Activated CD4-positive, CD25-positive, alpha-beta regulatory T cell treated with anti-CD3 and anti-CD28 coated beads, Interleukin-2, amount 50 U/mL, for 16 hours (primary cell): Measurements from ENCODE around the gene CTDSPL.
"Not testable (repeated sequence)": the region's sequence is repeated elsewhere in the genome, so short reads cannot be mapped to it uniquely, and the experiment has no call there.

ENCODE experiments used
- DNase-seq: peaks from one replicate; pipeline ENCODE4 v3.0.0-alpha.2; 2020; ENCODE audit warnings: low read depth, low spot score

Gene CTDSPL, protein sequence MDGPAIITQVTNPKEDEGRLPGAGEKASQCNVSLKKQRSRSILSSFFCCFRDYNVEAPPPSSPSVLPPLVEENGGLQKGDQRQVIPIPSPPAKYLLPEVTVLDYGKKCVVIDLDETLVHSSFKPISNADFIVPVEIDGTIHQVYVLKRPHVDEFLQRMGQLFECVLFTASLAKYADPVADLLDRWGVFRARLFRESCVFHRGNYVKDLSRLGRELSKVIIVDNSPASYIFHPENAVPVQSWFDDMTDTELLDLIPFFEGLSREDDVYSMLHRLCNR

DNA sequence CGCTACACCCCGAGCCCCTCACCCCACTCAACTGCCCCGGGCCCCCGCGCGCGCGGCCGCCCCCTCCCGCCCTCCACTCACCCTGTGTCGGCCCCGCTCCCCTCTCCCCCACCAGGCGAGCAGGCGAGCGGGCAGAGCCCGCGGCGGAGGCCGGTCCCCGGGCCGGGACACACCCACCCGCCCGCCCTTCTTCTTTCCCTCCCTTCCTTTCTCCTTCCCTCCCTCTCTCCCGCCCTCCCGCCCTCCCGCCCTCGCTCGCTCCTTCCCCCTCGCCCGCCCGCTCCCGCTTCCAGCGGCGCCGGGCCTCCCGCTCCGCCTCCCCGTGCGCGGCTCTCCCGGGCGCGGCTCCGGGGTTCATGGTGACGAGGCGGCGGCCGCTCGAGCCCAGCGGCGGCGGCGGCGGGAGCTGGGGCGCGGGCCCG lies at the start of gene CTDSPL:
Gene CTDSPL (plus strand): TSS at position 261 of the 422 bp plus-strand sequence. CDS start 320 bp downstream, outside the sequence.
- no peak for DNase-seq

DNA sequence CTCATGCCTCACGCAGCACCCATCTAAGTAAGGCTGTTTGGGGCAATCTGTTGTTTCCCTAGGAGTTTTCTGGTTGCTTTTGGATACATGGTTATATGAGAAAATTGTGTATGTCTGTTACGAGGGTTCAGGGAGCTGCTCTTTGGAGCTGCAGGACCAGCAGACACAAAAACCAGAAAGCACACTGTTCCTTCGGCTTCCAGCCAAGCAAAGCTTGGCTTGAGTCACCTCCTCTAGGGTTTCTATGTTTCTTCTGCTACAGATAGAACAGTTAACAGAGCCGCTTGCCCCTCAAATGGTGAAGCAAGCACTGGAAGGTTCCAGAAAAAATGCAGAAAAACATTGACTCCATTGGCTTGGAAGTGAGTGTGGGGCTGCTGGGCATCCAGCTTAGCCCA lies 49.2 kb upstream of the CTDSPL start:
- no peak for DNase-seq

DNA sequence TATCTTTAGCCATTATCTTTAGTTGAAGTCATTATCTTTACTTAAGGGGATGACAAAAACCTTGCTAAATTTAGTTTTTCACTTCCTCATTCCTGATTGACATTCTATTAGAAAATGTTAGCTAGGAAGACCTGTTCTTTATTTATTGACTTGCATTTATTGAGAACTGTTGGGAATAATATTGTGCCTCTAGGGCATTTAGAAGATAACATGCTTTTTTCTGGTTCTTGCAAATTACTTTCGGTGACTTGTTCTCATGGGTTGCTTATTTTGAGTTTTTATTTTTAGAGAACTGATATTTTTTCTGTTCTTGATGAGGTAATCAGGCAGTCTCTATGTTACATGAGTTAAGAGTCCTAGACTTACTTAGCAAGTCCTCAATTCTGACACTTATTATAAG lies 48.3 kb upstream of the CTDSPL start:
- DNase-seq: no peak

DNA sequence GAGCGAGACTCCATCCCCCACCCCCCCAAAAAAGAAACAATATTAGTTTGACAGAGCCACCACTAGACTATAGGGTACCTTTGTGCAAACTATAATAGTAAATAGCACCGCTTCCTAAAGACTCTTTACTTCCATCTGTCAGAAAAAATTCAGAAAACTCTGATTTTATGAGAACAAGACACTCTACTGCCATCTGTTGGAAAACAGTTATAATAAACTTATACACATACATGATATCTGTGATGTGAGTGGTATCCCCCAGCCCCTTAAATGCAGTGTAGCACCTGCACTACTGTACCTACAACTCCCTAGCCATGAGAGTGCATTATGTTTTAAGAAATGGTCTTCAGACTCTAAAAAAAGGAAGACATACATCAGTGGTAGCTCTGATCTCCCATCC lies 47.1 kb upstream of the CTDSPL start:
- no peak for DNase-seq

DNA sequence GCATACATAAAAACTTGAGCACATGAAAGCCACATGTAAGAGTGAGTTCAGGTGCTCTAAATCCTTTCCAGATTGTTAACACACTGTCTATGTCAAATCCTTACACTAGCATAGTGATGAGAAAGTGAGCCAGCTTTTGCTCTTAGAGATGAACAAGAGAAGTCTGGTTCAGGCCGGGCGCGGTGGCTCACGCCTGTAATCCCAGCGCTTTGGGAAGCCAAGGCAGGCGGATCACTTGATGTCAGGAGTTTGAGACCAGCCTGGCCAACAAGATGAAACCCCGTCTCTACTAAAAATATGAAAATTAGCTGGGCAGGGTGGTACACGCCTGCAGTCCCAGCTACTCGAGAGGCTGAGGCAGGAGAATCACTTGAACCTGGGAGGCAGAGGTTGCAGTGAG lies 46.5 kb upstream of the CTDSPL start:
- DNase-seq: not testable (repeated sequence)

DNA sequence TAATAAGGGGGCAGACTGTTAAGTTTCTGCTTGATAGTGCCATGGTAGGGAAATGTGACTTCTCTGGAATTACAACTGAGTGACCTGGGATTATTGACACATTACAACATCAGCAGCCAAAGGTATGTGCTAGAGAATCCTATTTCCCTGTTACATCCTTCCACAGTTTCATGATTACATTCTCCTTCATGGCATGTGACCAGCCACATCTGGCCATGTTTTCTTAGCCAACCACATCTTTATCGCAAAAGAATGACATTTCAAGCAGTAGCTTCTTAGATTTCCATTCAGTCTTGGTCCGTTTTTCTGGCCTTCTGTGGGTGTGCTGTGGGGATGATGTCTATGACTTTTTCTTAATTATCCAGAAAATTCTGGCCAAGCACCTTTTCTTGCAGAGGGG lies 45.4 kb upstream of the CTDSPL start:
- DNase-seq: no peak

DNA sequence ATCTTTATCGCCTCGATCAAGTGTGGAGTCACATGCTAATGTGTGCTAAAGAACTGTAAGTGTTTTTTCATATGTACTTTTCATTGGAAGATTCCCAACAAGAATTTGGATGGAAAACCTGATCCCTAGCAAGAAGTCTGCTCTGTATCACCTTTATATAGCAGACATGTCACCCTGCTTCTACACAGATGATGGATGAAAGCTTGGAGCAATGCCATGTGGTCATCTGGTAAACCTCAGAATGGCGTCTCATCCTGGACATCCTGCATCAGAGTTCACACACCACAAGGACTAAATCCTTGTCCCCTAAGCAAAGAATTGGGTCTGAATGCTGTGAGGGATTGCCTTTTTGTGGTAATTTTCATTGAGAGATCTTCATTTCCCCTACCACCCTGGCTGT lies 42.1 kb upstream of the CTDSPL start:
- no peak for DNase-seq

DNA sequence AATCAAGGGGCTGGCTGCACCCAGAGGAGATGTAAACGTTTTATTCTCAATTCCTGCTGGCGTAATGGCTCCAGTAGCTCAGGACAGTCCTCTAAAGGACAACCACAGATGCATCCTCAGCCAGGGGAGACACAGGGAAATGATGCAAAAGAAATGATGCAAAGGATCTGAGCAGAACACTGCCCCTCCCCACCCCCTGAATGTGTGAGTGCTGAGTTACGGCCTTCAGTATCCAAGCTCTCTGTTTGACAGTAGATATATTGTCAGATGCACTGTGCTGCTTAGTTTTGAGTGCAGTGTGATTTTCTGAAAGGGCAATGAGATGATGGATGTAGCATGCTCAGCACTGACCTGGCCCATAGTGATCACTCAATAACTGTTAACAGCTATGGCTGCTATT lies 41.4 kb upstream of the CTDSPL start:
- DNase-seq: no peak

DNA sequence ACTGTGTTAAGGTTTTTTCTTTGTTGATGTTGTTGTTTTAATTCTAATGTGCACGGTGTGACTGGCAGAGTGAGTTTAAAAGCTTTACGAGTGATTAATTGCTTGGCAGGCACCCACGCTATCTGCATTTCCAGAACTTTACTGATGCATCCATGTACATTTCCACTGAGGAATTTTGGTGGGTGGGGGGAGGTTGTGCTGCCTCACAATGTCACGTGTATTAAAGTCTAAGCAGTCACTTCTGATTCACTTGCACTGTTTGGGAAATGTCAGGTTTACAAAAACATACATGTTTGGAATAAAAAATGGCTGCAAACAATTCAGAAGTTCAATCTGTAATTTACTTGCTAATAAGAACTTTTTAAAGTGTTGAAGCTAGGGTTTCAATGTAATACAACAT lies 38.5 kb upstream of the CTDSPL start:
- no peak for DNase-seq

DNA sequence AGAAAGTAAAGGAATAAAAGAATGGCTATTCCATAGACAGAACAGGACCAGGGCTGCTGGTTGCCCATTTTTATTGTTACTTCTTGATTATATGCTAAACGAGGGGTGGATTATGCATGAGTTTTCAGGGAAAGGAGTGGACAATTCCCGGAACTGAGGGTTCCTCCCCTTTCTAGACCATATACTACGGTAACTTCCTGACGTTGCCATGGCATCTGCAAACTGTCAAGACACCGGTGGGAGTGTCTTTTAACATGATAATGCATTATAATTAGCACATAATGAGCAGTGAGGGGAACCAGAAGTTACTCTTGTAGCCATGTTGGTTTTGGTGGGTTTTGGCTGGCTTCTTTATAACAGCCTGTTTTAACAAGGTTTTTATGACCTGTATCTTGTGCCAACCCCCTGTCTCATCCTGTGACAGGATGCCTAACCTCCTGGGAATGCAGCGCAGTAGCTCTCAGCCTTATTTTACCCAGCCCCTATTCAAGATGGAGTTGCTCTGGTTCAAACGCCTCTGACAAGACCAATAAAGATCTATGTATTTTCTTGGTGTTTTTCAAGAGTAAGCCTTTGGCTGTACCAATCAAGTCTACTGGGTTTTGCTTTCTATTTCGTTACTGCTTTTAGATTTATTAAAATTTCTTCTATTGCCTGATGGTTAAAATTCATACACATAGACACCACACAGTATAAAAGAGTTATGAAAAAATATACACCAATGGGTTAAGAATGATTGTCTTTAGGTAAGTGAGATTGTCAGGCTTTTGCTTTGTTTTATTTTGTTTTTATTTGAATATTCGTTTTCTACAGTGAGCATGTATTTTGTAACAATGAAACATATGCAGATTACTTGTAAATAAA lies 37.4 kb upstream of the CTDSPL start:
- DNase-seq: no peak

DNA sequence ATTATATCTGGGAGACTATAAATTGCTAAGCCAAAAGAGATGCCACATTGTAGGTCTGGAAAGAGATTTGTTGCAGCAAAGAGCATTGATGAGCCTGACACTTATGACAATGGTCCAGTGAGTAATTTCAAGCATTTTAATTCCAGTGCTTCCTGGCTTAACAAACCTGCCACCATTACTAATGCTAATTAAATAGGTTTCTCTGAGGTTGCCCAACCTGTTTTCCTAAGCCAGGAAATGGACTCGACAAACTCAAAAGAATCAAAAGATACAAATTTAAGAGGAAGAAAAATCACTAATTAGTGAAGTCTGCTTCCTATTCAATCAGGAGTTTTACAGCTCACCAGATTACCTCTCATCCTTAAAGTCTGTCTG lies 36.7 kb upstream of the CTDSPL start:
- no peak for DNase-seq

DNA sequence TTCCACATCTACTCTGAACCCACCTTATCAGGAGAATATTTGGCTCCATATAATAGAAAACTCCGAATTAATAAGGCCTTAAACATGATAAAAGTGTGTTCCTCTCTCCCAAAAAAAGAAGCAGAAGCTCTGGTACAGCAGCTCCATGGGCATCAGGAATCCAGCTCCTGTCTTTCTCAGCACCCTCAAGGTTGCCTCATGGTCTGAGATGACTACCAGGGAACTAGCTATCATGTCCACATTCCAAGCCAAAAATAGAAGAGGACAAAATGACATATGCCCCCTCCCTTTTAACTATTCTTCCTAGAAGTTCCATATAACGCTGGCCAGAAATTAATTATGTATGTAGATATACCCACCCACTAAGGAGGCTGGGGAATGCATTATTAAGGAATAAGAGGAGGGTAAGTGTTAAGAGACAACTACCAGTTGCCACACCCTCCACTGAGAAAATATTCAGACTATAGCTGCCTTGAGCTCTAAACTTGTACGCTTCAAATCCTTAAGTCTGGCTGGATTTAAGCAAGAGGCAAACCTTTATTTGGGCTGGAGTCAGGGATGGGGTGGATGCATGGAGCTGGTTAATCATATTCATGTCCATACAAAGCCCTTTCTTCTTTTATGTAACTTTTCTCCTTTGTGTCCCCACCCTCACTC lies 35.8 kb upstream of the CTDSPL start:
- DNase-seq: no peak

DNA sequence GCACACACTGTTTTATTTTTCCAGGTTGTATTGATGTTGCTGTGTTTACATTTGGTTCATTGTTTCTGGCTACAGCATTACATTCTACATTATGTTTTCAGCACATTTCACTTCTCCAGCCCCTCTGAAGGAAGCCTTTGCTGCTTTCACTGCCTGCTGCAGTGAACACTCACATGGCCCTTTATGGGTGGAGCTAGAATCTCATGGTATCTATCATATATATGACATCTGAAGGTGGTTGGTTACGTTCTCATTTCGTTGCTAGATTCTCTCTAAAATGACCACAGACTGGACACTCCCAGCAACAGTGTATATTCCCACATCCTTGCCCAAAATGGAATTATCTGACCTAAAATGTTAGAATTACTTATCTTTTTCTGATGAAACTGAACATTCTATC lies 35.2 kb upstream of the CTDSPL start:
- no peak for DNase-seq

DNA sequence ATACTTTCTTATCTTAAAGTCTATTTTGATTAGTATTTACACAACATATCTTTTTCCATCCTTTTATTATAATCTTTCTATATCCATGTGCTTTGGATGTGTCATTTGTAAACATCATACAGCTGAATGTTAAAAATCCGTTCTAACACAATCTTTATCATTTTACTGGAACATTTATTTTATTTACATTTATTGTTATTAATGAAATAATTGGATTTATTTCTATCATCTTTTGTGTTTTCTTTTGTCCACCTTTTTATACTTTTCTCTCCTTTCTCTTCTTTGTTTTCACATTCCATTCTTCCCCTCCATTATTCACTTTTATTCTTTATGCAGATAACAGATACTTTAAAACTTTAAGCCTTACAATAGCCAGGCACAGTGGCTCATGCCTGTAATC lies 34.7 kb upstream of the CTDSPL start:
- DNase-seq: no peak

DNA sequence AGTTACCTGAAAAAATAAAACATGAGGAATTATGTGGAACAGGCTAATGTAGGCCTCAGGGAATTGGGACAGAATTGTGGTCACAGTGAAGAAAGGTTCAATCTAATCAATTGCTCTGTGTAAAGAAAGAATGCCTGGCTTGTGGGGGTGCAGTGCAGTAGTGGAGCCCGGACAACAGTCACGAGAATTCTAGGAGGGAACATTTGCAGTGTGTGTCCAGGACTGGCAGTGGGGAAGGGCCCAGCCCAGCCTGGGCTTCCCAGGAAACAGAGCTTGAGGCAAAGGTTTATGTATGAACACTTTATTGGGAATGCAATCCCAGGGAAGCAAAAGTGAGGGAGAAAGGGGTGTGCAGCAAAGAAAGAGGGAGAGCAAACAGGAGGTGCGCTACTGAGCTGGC lies 29.2 kb upstream of the CTDSPL start:
- DNase-seq: no peak

DNA sequence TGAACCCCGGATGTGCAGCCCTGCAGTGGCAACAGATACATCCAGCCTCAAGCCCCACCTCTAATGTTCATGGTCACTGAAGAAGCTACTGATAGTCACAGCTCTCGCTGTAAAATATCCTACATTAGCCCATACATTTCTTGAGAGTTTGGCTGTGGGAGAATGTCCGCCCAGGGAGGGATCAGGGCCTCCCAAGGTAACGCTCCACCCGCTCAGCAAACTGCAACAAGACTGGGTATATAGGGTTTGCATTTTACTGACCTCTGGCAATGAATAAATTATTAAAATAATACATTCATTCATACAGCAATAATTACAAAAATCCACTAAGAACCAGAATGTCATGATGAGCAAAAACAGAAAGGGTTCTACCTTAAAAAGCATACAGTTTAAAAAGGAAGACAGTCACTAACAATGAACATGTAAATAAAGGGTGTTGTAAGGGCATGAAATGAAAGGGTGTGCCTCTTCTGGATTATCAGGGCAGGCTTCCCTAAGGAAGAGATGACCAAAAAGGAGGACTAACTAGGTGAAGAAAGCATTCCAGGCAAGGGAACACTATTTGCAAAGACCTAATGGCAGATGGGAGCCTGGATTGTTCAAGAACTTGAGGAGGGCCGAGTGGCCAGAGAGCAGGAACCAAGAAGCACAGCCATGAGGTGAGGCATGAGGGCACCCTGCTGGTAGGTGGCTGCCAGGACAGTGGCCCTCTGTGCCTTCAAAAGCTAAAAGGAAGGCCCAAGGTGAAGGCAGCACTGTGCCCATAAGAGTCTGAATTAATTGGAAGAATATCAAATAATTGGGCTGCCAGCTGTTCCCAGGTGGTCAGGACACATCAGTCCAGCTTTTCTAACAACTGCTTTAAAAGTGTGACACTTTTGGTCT lies 28.1 kb upstream of the CTDSPL start:
- no peak for DNase-seq

DNA sequence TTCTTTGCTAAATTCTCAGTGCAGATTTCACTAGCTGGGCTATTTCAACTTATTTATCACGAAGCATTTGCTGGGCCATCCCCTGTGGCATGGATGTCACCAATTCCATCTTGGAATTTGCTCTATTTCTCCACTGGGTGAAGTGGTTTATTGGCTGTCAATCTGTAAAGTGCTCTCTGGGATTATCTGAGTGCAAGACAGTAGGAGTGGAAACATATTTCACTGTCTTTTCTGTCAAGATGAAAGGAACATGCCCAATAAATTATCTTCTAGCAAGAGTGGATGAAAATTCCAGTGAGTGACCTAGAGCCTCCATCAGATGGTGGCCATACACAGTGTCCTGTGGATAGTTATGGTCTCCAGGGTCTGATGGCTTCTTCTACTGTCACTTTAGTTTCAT lies 25.1 kb upstream of the CTDSPL start:
- DNase-seq: no peak

DNA sequence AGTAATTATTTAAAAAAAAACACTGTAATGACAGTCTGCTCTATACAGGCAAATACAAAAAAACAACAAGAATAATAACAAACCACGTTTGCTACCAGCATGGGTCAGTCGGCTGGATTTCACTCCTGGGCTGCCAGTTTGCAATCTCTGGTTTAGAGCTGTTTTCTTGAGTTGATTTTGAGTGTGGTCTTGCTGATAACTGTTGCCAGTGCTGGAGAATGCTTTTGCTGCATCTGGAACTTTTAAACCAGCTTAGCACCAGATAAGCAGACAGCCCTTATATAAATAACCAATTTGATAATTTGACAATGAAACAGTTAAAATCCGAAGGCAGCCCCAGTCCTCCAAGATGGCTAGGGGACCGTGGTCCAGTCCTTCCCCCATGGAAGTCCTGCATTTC lies 14.0 kb upstream of the CTDSPL start:
- DNase-seq: no peak

DNA sequence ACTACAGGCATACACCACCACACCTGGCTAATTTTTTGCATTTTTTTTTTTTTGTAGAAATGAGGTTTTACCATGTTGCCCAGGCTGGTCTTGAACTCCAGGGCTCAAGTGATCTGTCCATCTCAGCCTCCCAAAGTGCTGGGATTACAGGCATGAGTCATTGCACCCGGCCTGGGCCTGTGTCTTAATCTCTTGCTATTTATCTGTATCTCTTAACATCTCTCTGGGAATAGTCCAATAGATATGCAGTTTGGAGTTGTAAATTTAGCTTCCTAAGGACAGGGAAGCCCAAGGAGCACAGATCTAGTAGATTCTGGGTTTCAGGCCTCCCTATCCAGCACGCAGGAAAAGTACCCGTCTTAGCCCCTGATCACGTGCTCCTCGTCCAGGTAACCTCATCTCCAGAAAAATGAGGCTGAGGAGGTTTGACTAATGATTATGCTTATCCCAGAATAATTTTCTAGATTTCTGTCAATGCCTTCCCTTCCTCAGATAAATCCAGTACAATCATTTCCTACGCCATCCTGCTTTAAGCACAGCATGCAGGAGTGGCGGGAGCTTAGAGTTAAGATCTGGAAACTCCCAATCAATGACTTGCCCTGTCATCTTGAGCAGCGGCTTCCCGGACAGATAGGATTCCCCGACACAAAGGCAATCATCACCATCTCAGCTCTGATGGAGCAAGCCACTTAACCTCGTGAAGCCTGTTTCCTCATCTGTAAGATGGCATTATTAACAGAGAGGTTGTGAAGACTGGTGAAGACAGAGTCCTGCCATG lies 12.3 kb upstream of the CTDSPL start:
- no peak for DNase-seq

DNA sequence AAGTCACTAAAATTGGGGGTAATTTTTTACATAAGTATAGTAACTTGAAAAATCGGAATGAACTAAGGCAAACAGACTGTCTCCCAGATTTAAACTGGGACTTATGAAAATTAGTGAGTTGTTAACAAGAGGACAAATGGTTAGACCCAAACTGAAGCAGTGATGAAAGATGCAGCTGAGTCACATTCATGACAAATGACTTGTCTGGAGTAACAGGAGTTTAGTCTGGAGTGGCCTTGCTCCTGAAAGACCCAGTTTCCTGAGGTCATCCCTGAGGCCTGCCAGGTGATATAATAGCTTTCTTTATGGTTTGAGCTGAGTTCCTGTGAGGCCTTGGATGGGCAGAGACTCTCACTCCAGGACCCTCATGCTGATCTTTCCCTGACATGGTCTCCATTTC lies 9.6 kb upstream of the CTDSPL start:
- DNase-seq: no peak

DNA sequence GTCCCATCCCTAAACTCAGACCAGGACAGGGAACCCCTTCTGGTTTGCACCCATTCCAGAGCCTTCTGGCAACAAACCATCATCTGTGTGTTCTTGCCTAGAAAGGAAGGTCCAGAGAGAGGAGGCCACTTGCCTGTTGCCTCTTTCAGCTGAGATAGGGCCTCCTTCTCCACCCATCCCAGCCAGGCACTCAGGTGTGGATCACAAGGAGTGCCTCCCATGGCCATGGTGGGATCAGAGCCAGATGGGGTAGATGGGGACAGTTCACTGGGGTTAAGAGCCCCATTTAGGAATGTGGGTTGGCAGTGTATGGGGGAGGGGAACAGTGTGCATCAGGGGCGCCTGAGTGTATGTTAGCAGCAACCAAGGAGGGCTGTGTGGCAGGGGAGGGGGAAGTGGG lies 8.9 kb upstream of the CTDSPL start:
- no peak for DNase-seq
